Activated T-cell treated with anti-CD3 and anti-CD28 coated beads for 1 hour (primary cell): ENCODE results near the gene ALS2CL.
"Not testable (repeated sequence)": the region's sequence is repeated elsewhere in the genome, so short reads cannot be mapped to it uniquely, and the experiment has no call there.

Experiments
- DNase-seq: peaks from one replicate; pipeline ENCODE4 v3.0.0-alpha.2; 2020; ENCODE audit warnings: low read depth

Gene ALS2CL

DNA sequence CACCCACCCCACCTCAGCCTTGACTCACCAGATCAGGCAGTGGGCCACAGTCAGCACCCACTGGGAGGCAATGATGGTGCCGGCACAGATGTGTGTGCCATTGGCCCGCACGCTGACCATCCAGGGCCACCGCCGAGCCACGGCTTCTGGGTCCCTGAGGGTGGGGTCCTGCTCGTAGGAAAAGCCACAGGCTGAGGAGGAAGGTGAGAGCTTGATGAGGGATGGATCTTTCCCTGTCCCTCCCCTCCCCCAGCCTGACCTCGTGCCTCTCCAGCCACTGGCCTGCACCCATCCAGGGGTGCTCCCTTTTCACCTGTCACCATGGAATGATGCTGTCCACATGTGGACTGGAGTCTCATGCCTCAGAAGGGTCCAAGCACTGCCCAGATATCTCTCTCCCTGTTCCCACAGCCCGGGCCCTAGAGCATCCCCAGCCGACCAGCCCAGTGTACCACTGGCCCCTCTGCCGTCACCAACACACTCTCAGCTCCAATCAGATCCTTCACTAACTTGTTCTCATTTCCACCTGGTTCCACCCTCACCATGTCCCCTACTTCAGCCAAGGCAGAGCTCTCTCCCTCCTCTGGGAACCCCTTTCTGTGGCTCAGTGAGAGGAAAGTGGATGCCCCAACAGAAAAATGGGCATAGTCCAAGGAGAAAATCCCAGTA lies 22.2 kb upstream of the ALS2CL start:
- no peak for DNase-seq

- no peak for DNase-seq
These were observed 21.4 kb upstream of the ALS2CL start for GRCh38 chr3:46714728-46715506.

GRCh38 chr3:46713898-46714552 lies 20.5 kb upstream of the ALS2CL start:
- DNase-seq, result no peak

DNA sequence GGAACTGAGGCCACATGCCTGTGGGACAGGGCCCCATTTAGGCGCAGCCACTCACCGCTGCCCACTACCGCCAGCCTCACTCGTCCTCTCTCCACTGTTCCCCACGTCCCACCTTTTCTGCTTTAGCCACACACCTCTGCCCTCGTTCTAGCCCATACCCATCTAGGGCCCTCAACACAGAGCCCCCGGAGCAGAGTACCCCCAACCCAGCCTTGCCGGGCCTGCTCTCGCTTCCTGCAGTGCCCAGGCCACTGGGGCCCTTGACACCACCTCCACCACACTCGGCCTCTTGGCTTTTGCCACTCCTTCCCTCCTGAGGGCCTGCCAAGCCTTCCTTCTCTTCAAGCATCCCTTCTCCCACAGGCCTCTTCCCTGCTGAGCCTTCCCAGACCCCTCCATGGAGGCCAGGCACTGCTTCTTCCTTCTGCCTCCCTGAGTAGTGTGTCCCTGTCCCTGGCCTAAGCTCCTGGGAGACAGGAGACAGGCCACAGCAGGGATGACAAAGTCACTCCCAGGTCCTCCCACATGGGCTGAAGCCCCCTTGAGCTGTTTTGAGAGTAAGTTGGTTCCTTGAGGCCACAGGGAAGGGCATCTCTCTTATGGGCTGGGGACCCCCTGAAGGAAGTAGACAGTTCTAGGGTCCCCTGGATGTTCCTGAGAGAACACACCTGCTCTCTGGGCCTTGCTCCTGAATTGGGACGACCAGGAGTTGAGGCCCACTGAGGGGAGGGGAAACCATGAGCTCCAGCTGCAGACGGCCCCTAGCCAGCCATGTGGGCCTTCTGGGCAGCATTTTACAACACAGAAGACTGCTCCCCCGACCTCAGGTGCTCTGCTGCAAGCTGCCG lies 19.8 kb upstream of the ALS2CL start:
- DNase-seq, result no peak

DNA sequence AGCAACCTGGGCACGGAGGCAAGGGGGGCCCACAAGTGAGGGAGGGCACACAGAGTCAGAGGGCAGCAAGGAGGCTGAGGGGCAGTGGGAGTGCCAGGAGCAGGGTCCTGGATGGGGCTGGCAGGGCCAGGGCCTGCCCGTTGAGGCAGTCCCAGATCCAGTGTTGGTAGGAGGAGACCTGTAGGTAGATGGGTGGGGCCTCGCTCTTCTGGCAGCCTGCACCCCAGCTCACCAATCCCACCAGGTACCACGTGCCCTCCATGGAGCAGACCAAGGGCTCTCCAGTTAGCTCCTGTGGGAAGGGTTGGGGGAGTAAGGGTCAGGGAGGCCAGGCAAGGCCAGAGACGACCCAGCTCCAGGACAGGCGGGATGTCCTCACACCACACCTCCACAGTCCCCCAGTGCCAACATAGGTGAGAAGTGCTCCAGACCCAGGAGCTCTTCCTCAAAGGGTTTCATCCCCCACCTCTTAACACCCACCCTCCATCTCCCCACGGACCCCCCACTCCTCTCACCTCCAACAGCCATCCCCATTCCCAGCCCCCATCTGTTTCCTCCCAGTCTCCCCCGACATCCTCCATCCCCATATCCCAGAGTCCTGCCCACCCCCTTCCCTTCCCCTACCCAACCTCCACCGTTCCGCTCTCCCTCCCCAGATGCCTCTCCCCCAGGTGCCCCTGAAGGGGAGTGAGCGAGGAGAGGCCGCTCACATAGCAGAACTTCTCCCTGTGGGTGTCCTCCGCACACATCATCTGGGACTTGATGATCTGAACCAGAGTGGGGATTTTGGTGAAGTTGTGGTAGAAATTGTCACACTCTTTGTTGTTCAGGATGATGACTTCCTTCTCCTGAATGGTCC lies 18.9 kb upstream of the ALS2CL start:
- DNase-seq, result no peak

GRCh38 chr3:46711760-46712159 lies 18.3 kb upstream of the ALS2CL start:
- no peak for DNase-seq

DNA sequence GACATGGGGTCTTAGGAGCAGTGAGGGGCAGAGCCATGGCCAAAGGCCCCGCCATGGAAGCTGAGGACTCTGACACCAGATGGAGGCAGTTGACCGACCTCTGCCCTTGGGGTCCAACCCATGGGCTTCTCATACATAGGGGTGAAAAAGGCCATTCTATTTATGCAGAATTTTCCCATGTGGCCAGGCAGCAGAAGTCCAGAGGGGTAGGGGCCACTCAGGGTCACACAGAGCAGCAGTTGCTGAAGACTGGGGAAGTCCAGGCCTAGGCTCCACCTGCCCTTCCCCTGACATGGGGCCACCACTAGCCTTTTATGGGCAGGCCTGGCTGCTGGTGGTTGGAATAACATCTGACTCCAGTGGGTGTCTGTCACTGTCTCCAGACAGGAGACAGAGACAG lies 17.8 kb upstream of the ALS2CL start:
- DNase-seq, result no peak

GRCh38 chr3:46710671-46711295 lies 17.3 kb upstream of the ALS2CL start:
- DNase-seq, result no peak

GRCh38 chr3:46710229-46710628 lies 16.8 kb upstream of the ALS2CL start:
- no peak for DNase-seq

- DNase-seq, result no peak
These were observed 16.2 kb upstream of the ALS2CL start for GRCh38 chr3:46709721-46710120.

- DNase-seq, result no peak
These were observed 15.7 kb upstream of the ALS2CL start for GRCh38 chr3:46709157-46709654.

DNA sequence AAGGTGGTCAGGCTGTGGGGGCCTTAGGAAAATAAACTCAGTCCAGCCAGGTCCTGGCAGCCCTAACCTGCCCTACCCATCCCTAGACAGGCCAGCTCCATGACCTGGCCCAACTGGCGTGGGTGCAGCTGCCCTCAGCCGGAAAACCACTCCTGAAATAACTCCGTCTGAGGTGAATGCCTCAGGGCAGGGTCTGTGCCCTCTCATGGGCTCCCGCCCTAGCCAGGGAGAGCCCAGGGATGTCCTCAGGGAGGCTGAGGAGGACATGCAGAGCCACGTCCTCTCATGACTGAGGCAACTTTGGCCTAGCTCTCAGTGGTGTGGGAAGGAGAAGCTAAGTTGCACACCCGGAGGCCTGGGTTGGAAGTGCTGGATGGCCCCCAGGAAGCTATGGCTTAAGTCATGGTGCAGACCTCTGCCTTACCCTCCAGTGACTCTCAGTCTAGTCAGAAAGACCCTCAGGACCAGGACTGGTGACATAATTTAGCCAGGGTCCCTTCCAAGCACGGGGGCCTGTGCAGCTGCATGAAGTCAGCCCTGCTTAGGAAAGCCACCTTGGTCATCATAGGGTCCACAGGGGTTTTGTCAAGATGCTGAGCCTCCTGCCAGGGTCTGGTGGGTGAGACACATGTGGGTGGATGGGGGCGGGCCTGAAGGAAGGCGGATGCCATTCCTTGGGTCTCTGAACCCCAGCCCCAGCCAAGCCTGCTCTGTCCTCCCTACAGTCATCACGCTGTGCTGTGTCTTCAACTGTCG lies 15.1 kb upstream of the ALS2CL start:
- DNase-seq, result no peak

DNA sequence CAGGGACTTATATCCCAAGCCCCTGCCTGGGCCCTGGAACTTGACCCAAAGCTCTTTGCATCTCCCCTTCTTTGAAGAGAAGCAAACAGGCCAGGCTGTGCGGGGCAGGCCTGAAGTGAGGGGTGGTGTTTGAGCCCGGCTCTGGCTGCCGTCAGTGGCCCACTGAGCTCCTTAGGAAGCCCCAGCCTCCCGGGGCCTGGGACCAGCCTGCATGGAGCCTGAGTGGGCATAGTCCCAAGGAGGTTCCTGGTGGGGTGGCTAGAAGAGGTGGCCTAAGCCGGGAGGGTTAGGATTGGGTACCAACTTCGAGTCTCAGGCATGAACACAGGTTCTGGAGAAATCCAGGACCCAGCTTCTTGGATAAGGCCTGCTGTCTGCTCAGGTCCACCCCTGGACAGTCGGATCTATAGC lies 14.1 kb upstream of the ALS2CL start:
- DNase-seq, result no peak

- no peak for DNase-seq
These were observed 13.5 kb upstream of the ALS2CL start for GRCh38 chr3:46706771-46707582.

- DNase-seq, result no peak
These were observed 12.5 kb upstream of the ALS2CL start for GRCh38 chr3:46705751-46706552.

DNA sequence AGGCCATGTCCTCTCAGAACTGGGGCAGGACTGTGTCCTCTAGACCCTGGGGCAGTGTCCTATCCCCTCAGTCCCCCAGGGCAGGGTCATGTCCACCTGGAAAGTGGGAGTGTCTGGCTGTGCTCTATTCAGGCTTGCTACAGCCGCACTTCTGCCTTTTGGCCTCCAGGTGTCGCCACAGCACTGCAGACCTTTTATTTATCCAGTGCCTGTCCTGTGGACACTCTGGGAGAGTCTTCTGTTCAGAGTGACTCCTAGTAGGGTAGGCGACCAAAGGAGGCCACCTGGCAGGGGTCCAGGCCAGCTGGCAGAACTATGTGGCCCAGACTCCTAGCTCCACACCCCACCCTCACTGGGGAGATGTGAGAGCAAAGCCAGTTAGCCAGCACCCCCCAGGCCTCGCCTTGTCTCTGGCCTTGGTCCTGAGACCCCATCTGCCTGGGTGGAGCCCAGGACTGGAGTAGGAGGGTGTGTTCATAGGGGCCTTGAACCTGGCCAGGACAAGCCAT lies 11.6 kb upstream of the ALS2CL start:
- peak; percentile 53 for DNase-seq

- DNase-seq, result not testable (repeated sequence)
These were observed 10.9 kb upstream of the ALS2CL start for GRCh38 chr3:46704346-46704745.

DNA sequence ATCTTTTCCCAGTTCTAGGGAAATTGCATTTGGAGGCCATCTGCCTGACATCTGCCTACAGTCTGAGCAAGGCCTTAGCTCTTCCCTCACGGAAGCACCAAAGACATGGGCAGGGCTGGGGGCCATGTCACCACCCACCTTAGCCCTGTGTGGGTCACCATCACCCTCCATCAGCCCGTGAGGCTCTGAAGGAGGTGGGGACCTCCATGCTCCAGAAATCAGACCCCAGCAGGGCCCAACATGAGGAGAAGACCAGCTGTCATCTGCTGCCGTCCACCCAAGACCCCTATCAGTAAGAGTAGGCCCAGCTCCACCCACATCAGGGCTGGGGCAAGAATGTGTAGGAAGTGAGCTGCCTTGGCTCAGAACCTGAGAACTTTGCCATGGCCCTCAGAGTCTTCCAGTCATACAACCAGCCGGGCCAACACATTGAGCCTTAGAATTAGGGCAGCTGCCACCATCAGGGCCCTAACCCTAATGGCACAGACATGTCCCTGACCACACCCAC lies 9.6 kb upstream of the ALS2CL start:
- no peak for DNase-seq
